ENCODE measurements around the gene CNIH3.

- TF ChIP-seq EZH2 (IDR thresholded peaks at IDR 0.05) (no peak), POLR2AphosphoS5 (IDR thresholded peaks at IDR 0.05; ENCODE audit: borderline replicate concordance, low read depth, low read length) (no peak)
Measured at GRCh38 chr1:224718470-224719053, 102.4 kb downstream of the CNIH3 start.

Data from SK-N-MC (cell line).